ENCODE results near the gene HP1BP3. TPM values are rescaled to one million over a fixed set of nuclear protein-coding genes. Genes with fewer than 3 reads are reported as not detected.
A peak's percentile ranks its signal among the peaks of the same experiment; 100 is the strongest.

HP1BP3 gene
- total RNA-seq, 2 donors from 2014 or later = 207 to 223 TPM

DNA sequence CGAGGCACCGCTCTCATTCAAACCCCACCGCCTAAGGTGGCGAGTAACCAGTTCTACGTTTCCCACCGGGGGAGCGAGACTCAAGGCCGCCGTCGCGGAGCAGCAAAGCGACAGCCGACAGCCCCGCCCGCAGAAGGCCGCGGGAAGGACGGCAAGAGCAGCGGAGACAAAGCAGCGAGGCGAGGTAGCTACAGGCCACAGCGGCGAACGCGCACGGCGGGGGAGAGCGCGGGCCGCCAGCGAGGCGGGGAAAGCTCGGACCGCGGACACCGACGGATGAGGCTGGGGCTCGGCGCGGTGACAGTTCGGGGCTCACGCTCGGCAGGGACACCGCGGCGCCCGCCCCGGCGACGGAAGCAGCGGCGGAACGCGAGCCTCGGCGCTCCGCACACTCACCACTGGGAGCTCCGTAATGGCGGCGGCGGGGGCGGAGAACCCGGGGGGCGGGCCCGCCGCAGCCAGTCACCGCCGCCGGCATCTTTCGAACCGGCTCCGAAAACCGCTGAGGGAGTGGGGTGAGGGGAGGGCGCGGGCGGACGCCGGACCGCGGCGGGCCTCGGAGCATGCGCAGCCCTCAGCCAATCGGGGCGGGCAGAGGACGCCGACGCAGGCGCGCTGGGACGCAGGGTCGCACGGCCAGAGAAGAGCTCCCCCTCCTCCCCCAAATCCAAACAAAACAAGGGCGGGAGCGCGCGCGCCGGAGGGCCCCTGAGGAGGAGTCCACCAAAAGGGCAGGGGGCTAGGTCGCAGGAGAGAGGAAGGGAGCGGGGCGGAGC lies 666 bp downstream of the HP1BP3 start:
- peak overlapping the region; percentile 99 for H3K27ac ChIP-seq (ENCODE audit: low read depth, low read length)
- Mint-ChIP-seq H3K27ac (peak overlapping the region; percentile 98), H3K9me3 (no peaks in the 10 kb centered on the region), H3K4me1 (peaks cover 22% of the 10 kb centered on the region), H3K27me3 (ENCODE audit: insufficient read depth) (no peaks in the 10 kb centered on the region), H3K4me3 (peak overlapping the region; percentile 98), H3K36me3 (ENCODE audit: low read depth) (no peaks in the 10 kb centered on the region)
- H3K27me3 ChIP-seq (ENCODE audit: control insufficient read depth, insufficient read depth, low read length, poor library complexity, severe bottlenecking) = no peaks in the 10 kb centered on the region
- H3K4me3 ChIP-seq (ENCODE audit: low read length) = peak overlapping the region; percentile 91
- WGBS, 2 experiments (ENCODE audit: insufficient coverage in 1 of 2, insufficient read length in 1 of 2) = 0% methylated on average over 14 to 102 of the region's 102 CpGs
- DNase-seq = peak; percentile 98
- no peaks in the 10 kb centered on the region for H3K4me1 ChIP-seq (ENCODE audit: control insufficient read depth, insufficient read depth, low read length)
- TF ChIP-seq, protein P1, sequence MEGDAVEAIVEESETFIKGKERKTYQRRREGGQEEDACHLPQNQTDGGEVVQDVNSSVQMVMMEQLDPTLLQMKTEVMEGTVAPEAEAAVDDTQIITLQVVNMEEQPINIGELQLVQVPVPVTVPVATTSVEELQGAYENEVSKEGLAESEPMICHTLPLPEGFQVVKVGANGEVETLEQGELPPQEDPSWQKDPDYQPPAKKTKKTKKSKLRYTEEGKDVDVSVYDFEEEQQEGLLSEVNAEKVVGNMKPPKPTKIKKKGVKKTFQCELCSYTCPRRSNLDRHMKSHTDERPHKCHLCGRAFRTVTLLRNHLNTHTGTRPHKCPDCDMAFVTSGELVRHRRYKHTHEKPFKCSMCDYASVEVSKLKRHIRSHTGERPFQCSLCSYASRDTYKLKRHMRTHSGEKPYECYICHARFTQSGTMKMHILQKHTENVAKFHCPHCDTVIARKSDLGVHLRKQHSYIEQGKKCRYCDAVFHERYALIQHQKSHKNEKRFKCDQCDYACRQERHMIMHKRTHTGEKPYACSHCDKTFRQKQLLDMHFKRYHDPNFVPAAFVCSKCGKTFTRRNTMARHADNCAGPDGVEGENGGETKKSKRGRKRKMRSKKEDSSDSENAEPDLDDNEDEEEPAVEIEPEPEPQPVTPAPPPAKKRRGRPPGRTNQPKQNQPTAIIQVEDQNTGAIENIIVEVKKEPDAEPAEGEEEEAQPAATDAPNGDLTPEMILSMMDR (conservative IDR thresholded peaks at IDR 0.05) = no peak
- H3K9me3 ChIP-seq (ENCODE audit: control insufficient read depth, low read length) = no peaks in the 10 kb centered on the region
- H3K9ac ChIP-seq (ENCODE audit: extremely low read depth, low read length, poor library complexity, severe bottlenecking) = peak overlapping the region; percentile 90
- H3K36me3 ChIP-seq (ENCODE audit: control insufficient read depth, insufficient read depth, low read length) = no peaks in the 10 kb centered on the region

DNA sequence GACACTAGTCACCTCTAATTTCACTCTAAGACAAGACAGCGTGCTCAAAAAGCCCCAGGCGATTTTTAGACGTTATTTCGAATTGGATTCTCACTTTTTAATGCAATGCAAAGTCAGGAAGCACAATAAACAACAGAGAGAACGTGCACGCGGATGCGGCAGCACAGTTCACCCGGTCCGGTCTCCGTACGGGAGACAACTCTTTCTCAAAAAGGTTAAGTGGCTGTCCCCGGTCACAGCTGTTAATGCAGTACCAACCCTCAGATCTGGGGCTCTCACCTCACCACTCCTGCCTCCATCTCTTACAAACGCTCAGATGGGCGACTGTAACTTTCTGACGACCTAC lies 1.2 kb downstream of the HP1BP3 start:
- WGBS, 2 experiments (ENCODE audit: insufficient coverage in 1 of 2, insufficient read length in 1 of 2) = 0% methylated on average over 12 to 16 of the region's 16 CpGs
- Histone ChIP-seq H3K9ac (ENCODE audit: extremely low read depth, low read length, poor library complexity, severe bottlenecking) (peak overlapping the region; percentile 90), H3K4me3 (ENCODE audit: low read length) (peak overlapping the region; percentile 91), H3K36me3 (ENCODE audit: control insufficient read depth, insufficient read depth, low read length) (no peaks in the 10 kb centered on the region), H3K27me3 (ENCODE audit: control insufficient read depth, insufficient read depth, low read length, poor library complexity, severe bottlenecking) (no peaks in the 10 kb centered on the region), H3K27ac (ENCODE audit: low read depth, low read length) (peak overlapping the region; percentile 99), H3K9me3 (ENCODE audit: control insufficient read depth, low read length) (no peaks in the 10 kb centered on the region), H3K4me1 (ENCODE audit: control insufficient read depth, insufficient read depth, low read length) (no peaks in the 10 kb centered on the region)
- peaks cover 26% of the 10 kb centered on the region for H3K4me1 Mint-ChIP-seq
- TF ChIP-seq, protein P1 (conservative IDR thresholded peaks at IDR 0.05) = no peak
- H3K27me3 Mint-ChIP-seq (ENCODE audit: insufficient read depth) = no peaks in the 10 kb centered on the region
- H3K4me3 Mint-ChIP-seq = peak overlapping the region; percentile 98
- no peak for DNase-seq
- no peaks in the 10 kb centered on the region for H3K9me3 Mint-ChIP-seq
- H3K27ac Mint-ChIP-seq = peak overlapping the region; percentile 98
- peaks cover 3% of the 10 kb centered on the region for H3K36me3 Mint-ChIP-seq (ENCODE audit: low read depth)

DNA sequence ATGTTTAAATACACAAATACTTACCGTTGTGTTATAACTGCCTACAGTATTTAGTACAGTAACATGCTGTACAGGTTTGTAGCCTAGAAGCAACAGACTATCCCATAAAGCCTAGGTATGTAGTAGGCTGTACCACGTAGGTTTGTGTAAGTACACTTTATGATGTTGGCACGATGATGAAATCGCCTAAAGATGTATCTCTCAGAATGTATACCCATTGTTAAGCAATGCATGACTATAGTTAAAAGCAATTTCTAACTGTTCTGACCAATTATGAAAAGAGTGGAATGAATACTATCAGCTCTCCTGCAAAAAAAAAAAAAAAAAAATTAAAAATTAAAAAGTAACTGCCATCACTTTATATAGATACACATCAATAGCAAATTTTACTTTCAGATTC lies 11.4 kb downstream of the HP1BP3 start:
- WGBS, 2 experiments (ENCODE audit: insufficient coverage in 1 of 2, insufficient read length in 1 of 2) = 98 to 100% methylated on average over 1 to 4 of the region's 4 CpGs
- Histone ChIP-seq H3K36me3 (ENCODE audit: control insufficient read depth, insufficient read depth, low read length) (peaks cover 92% of the 10 kb centered on the region), H3K9me3 (ENCODE audit: control insufficient read depth, low read length) (no peaks in the 10 kb centered on the region), H3K9ac (ENCODE audit: extremely low read depth, low read length, poor library complexity, severe bottlenecking) (no peak overlapping the region), H3K27me3 (ENCODE audit: control insufficient read depth, insufficient read depth, low read length, poor library complexity, severe bottlenecking) (no peaks in the 10 kb centered on the region), H3K27ac (ENCODE audit: low read depth, low read length) (no peak overlapping the region), H3K4me1 (ENCODE audit: control insufficient read depth, insufficient read depth, low read length) (peaks cover 3% of the 10 kb centered on the region), H3K4me3 (ENCODE audit: low read length) (no peak overlapping the region)
- Mint-ChIP-seq H3K36me3 (ENCODE audit: low read depth) (peaks cover 64% of the 10 kb centered on the region), H3K4me1 (no peaks in the 10 kb centered on the region), H3K27me3 (ENCODE audit: insufficient read depth) (no peaks in the 10 kb centered on the region), H3K9me3 (no peaks in the 10 kb centered on the region), H3K4me3 (no peak overlapping the region), H3K27ac (no peak overlapping the region)
- TF ChIP-seq, protein P1 (conservative IDR thresholded peaks at IDR 0.05) = no peak
- DNase-seq = no peak

Measured in endodermal cell (in vitro differentiated cells).